ENCODE results near the gene PIGK.

GRCh38 chr1:77230051-77230450, 10.8 kb upstream of the PIGK start:
- TF ChIP-seq CTCF (IDR thresholded peaks at IDR 0.05) (no peak), POLR2A (IDR thresholded peaks at IDR 0.05) (no peak)
